Subcutaneous adipose tissue (tissue), 4 donors: ENCODE results near the gene MPC2. TPM values are rescaled to one million over a fixed set of nuclear protein-coding genes. Genes with fewer than 3 reads are reported as not detected.

Experiments used
- CTCF ChIP-seq: fragments of 450-650 bp; IDR thresholded peaks from one replicate; pipeline ENCODE4 v1.5.1; 2016; ENCODE audit warnings: low read depth, mild to moderate bottlenecking, control low read depth, antibody characterized with exemption, moderate library complexity
- total RNA-seq, 4 donors: library from RNA; depleted of rRNA; stranded (reverse); fragments of >200 nt; gene quantifications; one replicate each; pipeline ENCODE4 v1.1.0, GENCODE V29; 2016

The MPC2 gene
- total RNA-seq, 4 donors from 2014 or later = 24.2 to 54.9 (median 45.4) TPM

DNA sequence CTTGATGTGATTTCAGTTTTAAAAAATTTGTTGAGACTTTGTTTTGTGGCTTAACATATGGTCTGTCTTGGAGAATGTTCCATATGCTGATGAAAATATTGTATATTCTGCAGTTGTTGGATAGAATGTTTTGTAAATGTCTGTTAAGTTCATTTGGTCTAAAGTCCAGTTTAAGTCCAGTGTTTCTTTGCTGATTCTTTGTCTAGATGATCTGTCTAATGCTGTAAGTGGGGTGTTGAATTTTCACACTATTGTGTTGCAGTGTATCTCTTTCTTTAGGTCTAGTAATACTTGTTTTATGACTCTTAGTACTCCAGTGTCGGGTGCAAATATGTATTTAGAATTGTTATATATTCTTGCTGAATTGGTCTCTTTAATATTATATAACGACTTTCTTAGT, 10.9 kb upstream of the MPC2 start:
- TF ChIP-seq CTCF = no peak

DNA sequence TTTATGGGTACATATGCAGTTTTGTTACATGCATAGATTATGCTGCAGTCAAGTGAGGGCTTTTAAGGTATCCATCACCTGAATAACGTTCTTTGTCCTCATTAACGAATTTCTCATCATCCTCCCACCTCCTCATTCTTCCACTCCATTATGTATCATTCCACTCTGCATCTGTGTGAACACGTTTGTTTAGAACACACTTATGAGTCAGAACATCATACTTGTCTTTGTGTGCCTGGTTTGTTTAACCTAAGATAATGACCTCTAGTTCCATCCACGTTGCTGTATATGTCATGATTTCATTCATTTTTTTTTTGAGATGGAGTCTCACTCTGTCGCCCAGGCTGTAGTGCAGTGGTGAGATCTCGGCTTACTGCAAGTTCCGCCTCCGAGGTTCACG, 6.7 kb upstream of the MPC2 start:
- no peak for TF ChIP-seq CTCF

GRCh38 chr1:167940264-167940663, 3.4 kb upstream of the MPC2 start:
- no peak for TF ChIP-seq CTCF

DNA sequence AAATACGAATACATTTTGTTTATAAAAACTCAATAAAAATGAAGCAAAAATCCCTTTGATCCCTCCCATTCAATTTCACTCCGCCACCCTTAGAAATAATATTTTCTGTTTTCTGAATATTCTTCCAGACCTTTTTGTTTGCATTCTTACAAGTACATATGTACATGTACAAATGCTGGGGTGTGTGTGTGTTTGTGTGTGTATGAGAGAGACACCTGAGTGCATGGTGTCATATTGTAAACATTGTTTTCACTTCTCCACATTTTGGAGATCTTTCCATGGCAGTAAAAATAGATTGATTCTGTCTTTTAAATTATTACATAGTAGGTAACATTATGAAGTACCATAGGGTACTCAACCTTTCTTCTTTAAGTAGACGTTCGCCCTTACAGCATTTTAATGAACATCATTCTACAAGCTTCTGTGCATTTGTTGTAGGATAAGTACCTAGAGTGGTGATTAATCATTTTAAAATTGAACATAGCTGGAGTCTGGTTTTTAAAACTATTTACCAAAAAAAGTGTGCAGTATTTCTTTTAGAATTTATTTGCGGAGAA, 1.3 kb upstream of the MPC2 start:
- no peak for TF ChIP-seq CTCF

DNA sequence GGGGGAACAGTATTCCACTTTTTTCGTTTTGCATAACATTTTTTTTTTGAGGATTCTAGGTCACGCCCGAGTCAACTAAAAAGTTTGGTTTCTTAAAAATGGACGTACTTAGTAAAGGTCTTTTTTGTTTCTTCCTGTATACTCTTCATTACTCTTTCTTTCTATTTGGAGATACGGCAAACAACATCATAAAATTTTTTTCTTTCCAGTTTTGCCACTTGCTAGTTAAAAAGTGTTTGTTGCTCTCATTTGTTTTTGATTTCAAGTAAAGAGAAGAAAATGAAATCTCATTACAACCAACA, 788 bp upstream of the MPC2 start:
- TF ChIP-seq CTCF = no peak

DNA sequence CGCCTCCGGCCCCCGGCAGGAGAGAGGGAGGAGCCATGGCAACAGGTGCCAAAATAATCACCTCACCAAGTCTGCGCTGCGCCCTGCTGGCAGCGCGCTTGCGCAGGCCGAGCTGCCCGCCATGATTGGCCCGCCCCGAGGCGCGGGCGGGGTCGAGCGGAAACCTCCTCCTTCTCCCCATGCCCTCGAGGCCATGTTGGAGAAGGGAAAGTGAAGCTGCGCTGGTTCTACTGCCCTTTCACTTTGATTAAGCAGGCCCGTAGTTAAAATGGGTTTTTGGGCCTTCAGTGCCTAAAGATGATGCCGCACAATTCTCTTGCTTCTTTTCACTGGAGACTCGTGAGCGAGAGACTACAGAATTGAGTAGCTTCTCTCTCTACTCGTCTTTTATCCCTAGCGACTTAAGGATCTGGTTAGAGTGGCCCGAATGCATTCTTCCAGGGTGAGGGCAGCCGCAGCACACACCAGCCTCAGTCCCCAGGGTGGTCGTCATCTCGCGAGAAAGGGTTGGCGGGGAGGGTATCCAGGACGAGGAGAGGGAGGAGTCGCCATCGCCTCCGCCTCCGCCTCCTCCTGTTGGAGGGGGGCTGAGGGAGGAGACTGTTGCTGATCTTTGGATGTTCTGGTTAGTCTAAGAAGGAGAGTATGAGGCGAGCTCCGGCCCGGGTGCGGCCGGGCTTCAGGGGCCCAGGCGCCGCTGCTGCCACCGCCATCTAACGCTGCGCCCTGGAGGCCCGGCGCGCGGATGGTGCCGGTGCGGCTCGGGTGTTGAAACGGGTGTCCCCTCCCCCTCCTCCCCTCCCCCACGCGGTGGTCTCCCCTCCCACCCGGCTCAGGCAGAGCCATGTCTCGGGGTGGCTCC, 573 bp downstream of the MPC2 start, which contains the start of gene DCAF6:
DCAF6 (plus strand) TSS at position 616 of the 862 bp plus-strand sequence; CDS start at position 845, 229 bp downstream.
- TF ChIP-seq CTCF = no peak

- no peak for TF ChIP-seq CTCF
Measured at GRCh38 chr1:167935216-167936067, 1.4 kb downstream of the MPC2 start.
